Thyroid gland (tissue), 4 donors: ENCODE measurements around the gene SAFB2. TPM values are rescaled to one million over a fixed set of nuclear protein-coding genes. Genes with fewer than 3 reads are reported as not detected.

Experiments used
- DNase-seq, 2 donors: peaks; one replicate each; pipeline ENCODE4 v3.0.0-alpha.2; 2019
- H3K27ac ChIP-seq, 3 donors: fragments of 200-600 bp; sonication (generic); 1 replicate in 2 of 3; 2 replicates in 1 of 3; pipeline ENCODE4 v1.5.1; 2016 to 2019; ENCODE audit warnings: mild to moderate bottlenecking in 1 of 3, moderate library complexity in 1 of 3
- H3K27me3 ChIP-seq: fragments of 200-600 bp; sonication (generic); one replicate; pipeline ENCODE4 v1.5.1; 2019
- H3K36me3 ChIP-seq, 2 donors: fragments of 200-600 bp; sonication (generic); one replicate each; pipeline ENCODE4 v1.5.1; 2016 to 2019
- H3K4me1 ChIP-seq, 2 donors: fragments of 200-600 bp; sonication (generic); one replicate each; pipeline ENCODE4 v1.5.1; 2017 to 2019
- H3K4me3 ChIP-seq, 3 donors: fragments of 200-600 bp; sonication (generic); replicated peaks in 1 of 3; 1 replicate in 2 of 3; 2 replicates in 1 of 3; pipeline ENCODE4 v1.5.1; 2016; ENCODE audit warnings: mild to moderate bottlenecking in 1 of 3
- H3K9me3 ChIP-seq: fragments of 200-600 bp; sonication (generic); one replicate; pipeline ENCODE4 v1.5.1; 2017
- CTCF ChIP-seq, 6 experiments: fragments of 200-600 bp in 3 of 6; fragments of 450-650 bp in 3 of 6; sonication (generic) in 3 of 6; IDR thresholded peaks; one replicate each; pipeline ENCODE4 v1.5.1; 2016 to 2019; ENCODE audit warnings: antibody characterized with exemption in 6 of 6, mild to moderate bottlenecking in 2 of 6, inconsistent platforms in 1 of 6, moderate library complexity in 1 of 6
- POLR2A ChIP-seq, 2 donors: fragments of 450-650 bp; IDR thresholded peaks; one replicate each; pipeline ENCODE4 v1.6.1; 2017; ENCODE audit warnings: antibody characterized with exemption in 2 of 2, mild to moderate bottlenecking in 2 of 2, moderate library complexity in 1 of 2
- WGBS, 2 donors: methylation state at CpG; one replicate each; pipeline ENCODE4 v1.1.5; 2017; 5-methylcytosine and 5-hydroxymethylcytosine counted together
- intact Hi-C: fragments of 100-400 bp; cut with DNase I; formaldehyde crosslinking; loops from one replicate; pipeline ENCODE4 v1.15.1; 2023
- total RNA-seq, 4 donors: library from RNA; depleted of rRNA; stranded (reverse); fragments of >200 nt; gene quantifications; one replicate each; pipeline ENCODE4 v1.2.3, GENCODE V29; 2016

The SAFB2 gene
- total RNA-seq, 4 donors from 2014 or later, result 52.2 to 74.5 (median 65.3) TPM

GRCh38 chr19:5588441-5588840 is 34.1 kb downstream of the SAFB2 start:
- no peak overlapping the region for H3K4me3 ChIP-seq
- no peak overlapping the region for H3K27ac ChIP-seq
- DNase-seq, result no peak
- 91 to 92% methylated on average over 10 of the region's 10 CpGs for WGBS, 2 donors
- intact Hi-C loops, result no loop called here
- peaks cover 60 to 67% of the 10 kb centered on the region in 2 donors for H3K36me3 ChIP-seq
- H3K9me3 ChIP-seq, result no peaks in the 10 kb centered on the region
- peaks cover 14 to 20% of the 10 kb centered on the region in 2 donors for H3K4me1 ChIP-seq
- H3K27me3 ChIP-seq, result no peaks in the 10 kb centered on the region
- TF ChIP-seq CTCF (IDR thresholded peaks at IDR 0.05), result no peak
- TF ChIP-seq POLR2A (IDR thresholded peaks at IDR 0.05), result no peak

GRCh38 chr19:5587661-5588060 is 34.9 kb downstream of the SAFB2 start:
- intact Hi-C loops, result no loop called here

GRCh38 chr19:5587071-5587455 is 35.5 kb downstream of the SAFB2 start:
- Histone ChIP-seq H3K9me3 (no peaks in the 10 kb centered on the region), H3K27ac (no peak overlapping the region), H3K27me3 (no peaks in the 10 kb centered on the region), H3K36me3 (peaks cover 48 to 54% of the 10 kb centered on the region in 2 donors), H3K4me3 (no peak overlapping the region), H3K4me1 (peaks cover 18 to 24% of the 10 kb centered on the region in 2 donors)
- no peak for DNase-seq
- intact Hi-C loops, result no loop called here
- 90 to 95% methylated on average over 16 of the region's 16 CpGs for WGBS, 2 donors
- TF ChIP-seq CTCF (IDR thresholded peaks at IDR 0.05) (no peak), POLR2A (IDR thresholded peaks at IDR 0.05) (no peak)

More at GRCh38 chr19:5587661-5588060, 34.9 kb downstream of the SAFB2 start:
- H3K36me3 ChIP-seq, result peaks cover 54 to 60% of the 10 kb centered on the region in 2 donors
- 94 to 95% methylated on average over 14 to 22 of the region's 23 CpGs for WGBS, 2 donors
- no peaks in the 10 kb centered on the region for H3K9me3 ChIP-seq
- TF ChIP-seq POLR2A (IDR thresholded peaks at IDR 0.05), result no peak
- TF ChIP-seq CTCF (IDR thresholded peaks at IDR 0.05), result no peak
- H3K4me1 ChIP-seq, result peaks cover 14 to 20% of the 10 kb centered on the region in 2 donors
- DNase-seq, result no peak
- H3K27me3 ChIP-seq, result no peaks in the 10 kb centered on the region
- H3K4me3 ChIP-seq, result no peak overlapping the region
- no peak overlapping the region for H3K27ac ChIP-seq

GRCh38 chr19:5586300-5587070 is 36.1 kb downstream of the SAFB2 start:
- Histone ChIP-seq H3K4me3 (no peak overlapping the region), H3K9me3 (no peaks in the 10 kb centered on the region)
- intact Hi-C loops, result no loop called here

DNA sequence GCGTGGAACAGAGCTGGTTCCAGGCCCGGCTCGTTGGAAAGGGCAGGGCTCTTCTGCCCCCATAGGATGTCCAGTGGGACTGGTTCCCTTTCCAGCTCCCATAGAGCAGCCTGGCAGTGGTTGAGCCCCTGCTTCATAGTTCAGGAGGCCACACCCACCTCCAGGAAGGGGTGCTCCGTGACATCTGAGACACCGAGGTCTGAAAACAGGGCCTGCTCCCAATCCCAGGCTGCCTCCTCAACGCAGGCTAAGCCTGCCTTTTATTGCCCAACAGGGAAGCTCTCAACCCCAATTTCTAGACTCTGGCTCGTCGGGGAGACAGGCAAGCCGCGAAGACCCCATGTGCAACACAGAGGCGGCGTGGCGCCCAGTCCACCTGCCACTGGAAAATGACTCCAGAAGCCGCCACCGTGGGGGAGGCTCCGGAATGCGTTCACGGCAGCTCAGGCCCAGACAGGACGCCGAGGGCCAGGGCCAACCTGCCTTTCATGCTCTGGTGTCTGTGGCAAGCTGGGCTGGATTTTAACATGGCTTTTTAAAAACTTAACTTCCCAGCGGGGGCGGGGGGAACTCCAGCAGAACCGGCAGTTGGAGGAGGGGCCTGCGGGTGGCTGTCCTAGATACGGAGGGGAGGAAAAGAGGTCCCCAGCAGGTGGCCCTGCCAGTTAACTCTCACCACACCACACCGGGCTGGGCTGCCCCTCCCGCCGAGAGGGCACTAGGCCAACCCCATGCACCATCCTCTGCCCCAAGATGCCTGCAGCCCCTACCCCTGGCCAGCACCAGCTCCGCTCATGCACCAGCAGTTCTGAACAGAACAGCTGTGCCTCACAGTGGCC is 36.9 kb downstream of the SAFB2 start:
- no peak overlapping the region for H3K4me3 ChIP-seq
- H3K27me3 ChIP-seq, result no peaks in the 10 kb centered on the region
- TF ChIP-seq POLR2A (IDR thresholded peaks at IDR 0.05) (peak in 1 of 2 donors; percentile 30), CTCF (IDR thresholded peaks at IDR 0.05) (no peak)
- H3K36me3 ChIP-seq, result peaks cover 34 to 42% of the 10 kb centered on the region in 2 donors
- peak overlapping the region; percentile 43 to 71 (median 57) for H3K27ac ChIP-seq
- DNase-seq, result peak; percentile 91 to 92
- intact Hi-C loops, result no loop called here
- 25% methylated on average over 11 to 24 of the region's 29 CpGs for WGBS, 2 donors
- H3K4me1 ChIP-seq, result peaks cover 21 to 32% of the 10 kb centered on the region in 2 donors
- no peaks in the 10 kb centered on the region for H3K9me3 ChIP-seq

More at GRCh38 chr19:5586300-5587070, 36.1 kb downstream of the SAFB2 start:
- Histone ChIP-seq H3K27ac (peak overlapping the region; percentile 43 to 71 (median 57)), H3K4me1 (peaks cover 21 to 29% of the 10 kb centered on the region in 2 donors), H3K27me3 (no peaks in the 10 kb centered on the region), H3K36me3 (peaks cover 42 to 48% of the 10 kb centered on the region in 2 donors)
- WGBS, 2 donors, result 70 to 85% methylated on average over 23 to 24 of the region's 26 CpGs
- TF ChIP-seq POLR2A (IDR thresholded peaks at IDR 0.05), result no peak
- no peak for DNase-seq
